Right renal cortex interstitium (tissue), 3 donors: Measurements from ENCODE around the gene PRR29. TPM values are rescaled to one million over a fixed set of nuclear protein-coding genes. Genes with fewer than 3 reads are reported as not detected.
"Not testable (repeated sequence)": the region's sequence is repeated elsewhere in the genome, so short reads cannot be mapped to it uniquely, and the experiment has no call there.

Source experiments
- DNase-seq, 3 donors: peaks; one replicate each; pipeline ENCODE4 v3.0.0-alpha.2; 2013; ENCODE audit warnings: low read depth in 3 of 3, low spot score in 2 of 3
- polyA plus RNA-seq, 3 donors: library from polyadenylated mRNA; unstranded; fragments of 120-200 nt; gene quantifications; one replicate each; pipeline ENCODE4 v1.2.1, GENCODE V29; 2013; ENCODE audit not compliant: insufficient read length in 3 of 3

PRR29 gene
- polyA plus RNA-seq, 3 donors = 2.3 to 3.4 (median 2.9) TPM

GRCh38 chr17:64008346-64008745, 10.2 kb downstream of the PRR29 start:
- no peak for DNase-seq

- no peak for DNase-seq
These were observed 10.7 kb downstream of the PRR29 start for GRCh38 chr17:64008830-64009229.

GRCh38 chr17:64009571-64010402, 11.6 kb downstream of the PRR29 start:
- no peak for DNase-seq

GRCh38 chr17:64015447-64015846, 17.3 kb downstream of the PRR29 start:
- no peak for DNase-seq

GRCh38 chr17:64016231-64016784, 18.2 kb downstream of the PRR29 start:
- DNase-seq = no peak

- DNase-seq = no peak
These were observed 18.8 kb downstream of the PRR29 start for GRCh38 chr17:64016974-64017373.

GRCh38 chr17:64017381-64017980, 19.3 kb downstream of the PRR29 start:
- no peak for DNase-seq

GRCh38 chr17:64019551-64019961, 21.4 kb downstream of the PRR29 start:
- DNase-seq = not testable (repeated sequence)

- DNase-seq = no peak
These were observed 22.1 kb downstream of the PRR29 start, which contains the start of gene ICAM2 for GRCh38 chr17:64020056-64020766. Gene ICAM2 (minus strand): TSS chr17:64020633. CDS start chr17:64006691, 13,942 bp downstream.

GRCh38 chr17:64022611-64023063, 24.5 kb downstream of the PRR29 start:
- DNase-seq = no peak

GRCh38 chr17:64024215-64024654, 26.1 kb downstream of the PRR29 start:
- no peak for DNase-seq

- no peak for DNase-seq
These were observed 26.9 kb downstream of the PRR29 start for GRCh38 chr17:64024781-64025731.

GRCh38 chr17:64025732-64026294, 27.7 kb downstream of the PRR29 start:
- DNase-seq = peak in 1 of 3 donors; percentile 37

- DNase-seq = no peak
These were observed 30.8 kb downstream of the PRR29 start for GRCh38 chr17:64028874-64029464.

GRCh38 chr17:64032081-64032480, 33.9 kb downstream of the PRR29 start:
- DNase-seq = no peak

- DNase-seq = no peak
These were observed 38.2 kb downstream of the PRR29 start for GRCh38 chr17:64036198-64036922.

GRCh38 chr17:64037180-64037579, 39.0 kb downstream of the PRR29 start:
- DNase-seq = no peak

- DNase-seq = no peak
These were observed 39.7 kb downstream of the PRR29 start for GRCh38 chr17:64037802-64038201.
